Measurements from ENCODE around the gene BABAM2. TPM values are rescaled to one million over a fixed set of nuclear protein-coding genes. Genes with fewer than 3 reads are reported as not detected.

Gene BABAM2
- total RNA-seq, 1 donor, result 42.0 TPM

GRCh38 chr2:28232295-28232694, 341.8 kb downstream of the BABAM2 start:
- no peaks in the 10 kb centered on the region for H3K36me3 ChIP-seq (ENCODE audit: insufficient read depth, low read length)
- no peaks in the 10 kb centered on the region for H3K9me3 ChIP-seq (ENCODE audit: low read depth, low read length)
- DNase-seq (ENCODE audit: insufficient read length, low spot score, missing footprints), result no peak
- H3K4me2 ChIP-seq (ENCODE audit: insufficient read depth, low read length), result peak overlapping the region; percentile 27
- H3K79me2 ChIP-seq (ENCODE audit: insufficient read depth, low read length), result no peaks in the 10 kb centered on the region
- peak overlapping the region; percentile 84 for H3K27ac ChIP-seq (ENCODE audit: low read depth, low read length)
- H3K4me3 ChIP-seq (ENCODE audit: insufficient read depth, low read length), result no peak overlapping the region
- no peaks in the 10 kb centered on the region for H3K27me3 ChIP-seq (ENCODE audit: insufficient read depth, low read length)
- peaks cover 34% of the 10 kb centered on the region for H3K4me1 ChIP-seq (ENCODE audit: insufficient read depth, low read length)
- no peak for TF ChIP-seq CTCF (IDR thresholded peaks at IDR 0.05; ENCODE audit: extremely low read depth, low read depth, low read length)
- H2AFZ ChIP-seq (ENCODE audit: low read length), result no peak overlapping the region
- H4K20me1 ChIP-seq (ENCODE audit: insufficient read depth, low read length), result no peaks in the 10 kb centered on the region

- Histone ChIP-seq H2AFZ (ENCODE audit: low read length) (peak overlapping the region; percentile 11), H3K9me3 (ENCODE audit: low read depth, low read length) (no peaks in the 10 kb centered on the region), H3K4me2 (ENCODE audit: insufficient read depth, low read length) (peak overlapping the region; percentile 27), H3K27me3 (ENCODE audit: insufficient read depth, low read length) (no peaks in the 10 kb centered on the region), H3K79me2 (ENCODE audit: insufficient read depth, low read length) (no peaks in the 10 kb centered on the region), H3K36me3 (ENCODE audit: insufficient read depth, low read length) (no peaks in the 10 kb centered on the region), H4K20me1 (ENCODE audit: insufficient read depth, low read length) (no peaks in the 10 kb centered on the region), H3K27ac (ENCODE audit: low read depth, low read length) (peak overlapping the region; percentile 84), H3K4me3 (ENCODE audit: insufficient read depth, low read length) (no peak overlapping the region), H3K4me1 (ENCODE audit: insufficient read depth, low read length) (peaks cover 34% of the 10 kb centered on the region)
- no peak for DNase-seq (ENCODE audit: insufficient read length, low spot score, missing footprints)
- TF ChIP-seq CTCF (IDR thresholded peaks at IDR 0.05; ENCODE audit: extremely low read depth, low read depth, low read length), result no peak
Measured at GRCh38 chr2:28233164-28233676, 342.7 kb downstream of the BABAM2 start.

GRCh38 chr2:28234807-28235206, 344.3 kb downstream of the BABAM2 start:
- Histone ChIP-seq H3K36me3 (ENCODE audit: insufficient read depth, low read length) (no peaks in the 10 kb centered on the region), H4K20me1 (ENCODE audit: insufficient read depth, low read length) (no peaks in the 10 kb centered on the region), H3K9me3 (ENCODE audit: low read depth, low read length) (no peaks in the 10 kb centered on the region), H3K4me2 (ENCODE audit: insufficient read depth, low read length) (no peak overlapping the region), H3K27ac (ENCODE audit: low read depth, low read length) (no peak overlapping the region), H3K79me2 (ENCODE audit: insufficient read depth, low read length) (no peaks in the 10 kb centered on the region), H3K27me3 (ENCODE audit: insufficient read depth, low read length) (no peaks in the 10 kb centered on the region), H3K4me1 (ENCODE audit: insufficient read depth, low read length) (peaks cover 42% of the 10 kb centered on the region), H3K4me3 (ENCODE audit: insufficient read depth, low read length) (no peak overlapping the region), H2AFZ (ENCODE audit: low read length) (no peak overlapping the region)
- no peak for TF ChIP-seq CTCF (IDR thresholded peaks at IDR 0.05; ENCODE audit: extremely low read depth, low read depth, low read length)
- peak; percentile 25 for DNase-seq (ENCODE audit: insufficient read length, low spot score, missing footprints)

GRCh38 chr2:28239207-28239606, 348.7 kb downstream of the BABAM2 start:
- H3K9me3 ChIP-seq (ENCODE audit: low read depth, low read length), result no peaks in the 10 kb centered on the region
- no peaks in the 10 kb centered on the region for H3K27me3 ChIP-seq (ENCODE audit: insufficient read depth, low read length)
- peak overlapping the region; percentile 10 for H3K27ac ChIP-seq (ENCODE audit: low read depth, low read length)
- no peaks in the 10 kb centered on the region for H3K36me3 ChIP-seq (ENCODE audit: insufficient read depth, low read length)
- TF ChIP-seq CTCF (IDR thresholded peaks at IDR 0.05; ENCODE audit: extremely low read depth, low read depth, low read length), result no peak
- H3K4me2 ChIP-seq (ENCODE audit: insufficient read depth, low read length), result no peak overlapping the region
- H4K20me1 ChIP-seq (ENCODE audit: insufficient read depth, low read length), result no peaks in the 10 kb centered on the region
- H3K79me2 ChIP-seq (ENCODE audit: insufficient read depth, low read length), result no peaks in the 10 kb centered on the region
- no peak overlapping the region for H3K4me3 ChIP-seq (ENCODE audit: insufficient read depth, low read length)
- DNase-seq (ENCODE audit: insufficient read length, low spot score, missing footprints), result no peak
- H2AFZ ChIP-seq (ENCODE audit: low read length), result no peak overlapping the region
- peaks cover 12% of the 10 kb centered on the region for H3K4me1 ChIP-seq (ENCODE audit: insufficient read depth, low read length)

All from osteoblast (primary cell).